ENCODE measurements around the gene PHACTR3. TPM values are rescaled to one million over a fixed set of nuclear protein-coding genes. Genes with fewer than 3 reads are reported as not detected.

Gene PHACTR3
- total RNA-seq, 1 donor from 2014 or later: 22.3 TPM

GRCh38 chr20:59680148-59680650 lies 75.9 kb downstream of the PHACTR3 start:
- H3K27me3 Mint-ChIP-seq (ENCODE audit: low read depth): peaks cover 58% of the 10 kb centered on the region
- no peak for TF ChIP-seq CTCF (conservative IDR thresholded peaks at IDR 0.05)
- DNase-seq (ENCODE audit: low read depth, low spot score): no peak
- no peaks in the 10 kb centered on the region for H3K36me3 Mint-ChIP-seq (ENCODE audit: low read depth)
- peaks cover 20% of the 10 kb centered on the region for H3K4me1 Mint-ChIP-seq
- H3K9me3 Mint-ChIP-seq: no peaks in the 10 kb centered on the region
- H3K4me3 Mint-ChIP-seq: no peak overlapping the region
- H3K27ac Mint-ChIP-seq (ENCODE audit: unreplicated experiment): no peak overlapping the region

- H3K9me3 Mint-ChIP-seq: no peaks in the 10 kb centered on the region
- H3K36me3 Mint-ChIP-seq (ENCODE audit: low read depth): no peaks in the 10 kb centered on the region
- no peak for TF ChIP-seq CTCF (conservative IDR thresholded peaks at IDR 0.05)
- H3K4me3 Mint-ChIP-seq: no peak overlapping the region
- H3K4me1 Mint-ChIP-seq: peaks cover 20% of the 10 kb centered on the region
- DNase-seq (ENCODE audit: low read depth, low spot score): no peak
- peaks cover 53% of the 10 kb centered on the region for H3K27me3 Mint-ChIP-seq (ENCODE audit: low read depth)
- no peak overlapping the region for H3K27ac Mint-ChIP-seq (ENCODE audit: unreplicated experiment)
Measured at GRCh38 chr20:59680852-59681251, 76.5 kb downstream of the PHACTR3 start.

GRCh38 chr20:59682603-59683002 lies 78.3 kb downstream of the PHACTR3 start:
- no peaks in the 10 kb centered on the region for H3K36me3 Mint-ChIP-seq (ENCODE audit: low read depth)
- TF ChIP-seq CTCF (conservative IDR thresholded peaks at IDR 0.05): no peak
- no peaks in the 10 kb centered on the region for H3K9me3 Mint-ChIP-seq
- no peak overlapping the region for H3K4me3 Mint-ChIP-seq
- H3K27me3 Mint-ChIP-seq (ENCODE audit: low read depth): peaks cover 37% of the 10 kb centered on the region
- DNase-seq (ENCODE audit: low read depth, low spot score): no peak
- H3K27ac Mint-ChIP-seq (ENCODE audit: unreplicated experiment): no peak overlapping the region
- H3K4me1 Mint-ChIP-seq: peaks cover 4% of the 10 kb centered on the region

GRCh38 chr20:59683181-59683580 lies 78.8 kb downstream of the PHACTR3 start:
- no peaks in the 10 kb centered on the region for H3K36me3 Mint-ChIP-seq (ENCODE audit: low read depth)
- H3K4me1 Mint-ChIP-seq: no peaks in the 10 kb centered on the region
- peaks cover 31% of the 10 kb centered on the region for H3K27me3 Mint-ChIP-seq (ENCODE audit: low read depth)
- H3K4me3 Mint-ChIP-seq: no peak overlapping the region
- H3K27ac Mint-ChIP-seq (ENCODE audit: unreplicated experiment): no peak overlapping the region
- TF ChIP-seq CTCF (conservative IDR thresholded peaks at IDR 0.05): no peak
- H3K9me3 Mint-ChIP-seq: no peaks in the 10 kb centered on the region
- DNase-seq (ENCODE audit: low read depth, low spot score): no peak

- no peak for DNase-seq (ENCODE audit: low read depth, low spot score)
- Mint-ChIP-seq H3K36me3 (ENCODE audit: low read depth) (no peaks in the 10 kb centered on the region), H3K4me1 (peaks cover 6% of the 10 kb centered on the region), H3K4me3 (no peak overlapping the region), H3K27me3 (ENCODE audit: low read depth) (peaks cover 33% of the 10 kb centered on the region), H3K27ac (ENCODE audit: unreplicated experiment) (no peak overlapping the region), H3K9me3 (no peaks in the 10 kb centered on the region)
- no peak for TF ChIP-seq CTCF (conservative IDR thresholded peaks at IDR 0.05)
Measured at GRCh38 chr20:59684685-59685242, 80.4 kb downstream of the PHACTR3 start.
